ENCODE measurements around the gene GPR161.
A peak's percentile ranks its signal among the peaks of the same experiment; 100 is the strongest.

Gene GPR161

DNA sequence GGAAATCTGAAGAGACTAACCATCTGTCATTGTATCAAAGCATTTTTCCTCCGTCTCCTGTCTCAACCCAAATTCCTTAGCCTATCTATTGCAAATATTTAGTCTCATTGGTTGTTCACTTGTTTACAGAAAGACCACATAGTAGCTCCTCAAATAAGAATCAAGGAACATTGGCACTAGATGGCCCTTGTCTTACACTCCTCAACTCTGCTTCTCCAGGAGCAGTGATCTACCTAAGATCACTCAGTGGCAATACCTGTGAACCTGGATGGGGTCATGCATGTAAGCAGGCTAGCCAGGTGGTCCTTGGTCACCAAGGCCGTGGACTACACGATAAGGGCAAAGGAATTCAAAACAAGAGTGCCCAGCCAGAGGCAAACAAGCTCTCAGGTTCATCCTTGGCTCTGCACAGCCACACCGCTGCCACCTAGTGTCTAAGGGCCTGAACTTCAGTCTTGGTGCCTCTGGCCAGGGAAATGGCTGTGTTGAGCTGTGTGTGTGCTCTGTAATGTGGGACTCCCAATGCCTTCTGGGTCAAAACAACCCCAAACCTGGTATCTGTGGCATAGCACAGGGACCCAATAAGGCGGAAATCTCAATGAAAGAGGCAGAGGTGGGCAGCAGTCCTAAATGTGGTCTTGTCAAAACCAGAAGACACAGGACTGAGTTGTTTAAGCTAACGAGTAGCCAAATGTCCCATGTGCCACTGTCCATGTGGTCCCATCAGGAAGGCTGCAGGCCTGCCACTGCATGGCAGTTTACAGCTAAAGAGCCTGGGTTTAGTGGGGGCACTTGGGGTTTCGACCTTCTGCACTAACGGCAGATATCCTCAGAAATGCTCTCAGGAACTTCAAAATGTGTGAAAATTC is 54.5 kb downstream of the GPR161 start:
- peak; percentile 89 for DNase-seq (ENCODE audit: low read depth)
- TF ChIP-seq, protein P1, sequence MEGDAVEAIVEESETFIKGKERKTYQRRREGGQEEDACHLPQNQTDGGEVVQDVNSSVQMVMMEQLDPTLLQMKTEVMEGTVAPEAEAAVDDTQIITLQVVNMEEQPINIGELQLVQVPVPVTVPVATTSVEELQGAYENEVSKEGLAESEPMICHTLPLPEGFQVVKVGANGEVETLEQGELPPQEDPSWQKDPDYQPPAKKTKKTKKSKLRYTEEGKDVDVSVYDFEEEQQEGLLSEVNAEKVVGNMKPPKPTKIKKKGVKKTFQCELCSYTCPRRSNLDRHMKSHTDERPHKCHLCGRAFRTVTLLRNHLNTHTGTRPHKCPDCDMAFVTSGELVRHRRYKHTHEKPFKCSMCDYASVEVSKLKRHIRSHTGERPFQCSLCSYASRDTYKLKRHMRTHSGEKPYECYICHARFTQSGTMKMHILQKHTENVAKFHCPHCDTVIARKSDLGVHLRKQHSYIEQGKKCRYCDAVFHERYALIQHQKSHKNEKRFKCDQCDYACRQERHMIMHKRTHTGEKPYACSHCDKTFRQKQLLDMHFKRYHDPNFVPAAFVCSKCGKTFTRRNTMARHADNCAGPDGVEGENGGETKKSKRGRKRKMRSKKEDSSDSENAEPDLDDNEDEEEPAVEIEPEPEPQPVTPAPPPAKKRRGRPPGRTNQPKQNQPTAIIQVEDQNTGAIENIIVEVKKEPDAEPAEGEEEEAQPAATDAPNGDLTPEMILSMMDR (conservative IDR thresholded peaks at IDR 0.05; ENCODE audit: low read depth, low read length) = peak; percentile 97
- H3K4me3 ChIP-seq (ENCODE audit: low read depth, low read length) = no peak overlapping the region

DNA sequence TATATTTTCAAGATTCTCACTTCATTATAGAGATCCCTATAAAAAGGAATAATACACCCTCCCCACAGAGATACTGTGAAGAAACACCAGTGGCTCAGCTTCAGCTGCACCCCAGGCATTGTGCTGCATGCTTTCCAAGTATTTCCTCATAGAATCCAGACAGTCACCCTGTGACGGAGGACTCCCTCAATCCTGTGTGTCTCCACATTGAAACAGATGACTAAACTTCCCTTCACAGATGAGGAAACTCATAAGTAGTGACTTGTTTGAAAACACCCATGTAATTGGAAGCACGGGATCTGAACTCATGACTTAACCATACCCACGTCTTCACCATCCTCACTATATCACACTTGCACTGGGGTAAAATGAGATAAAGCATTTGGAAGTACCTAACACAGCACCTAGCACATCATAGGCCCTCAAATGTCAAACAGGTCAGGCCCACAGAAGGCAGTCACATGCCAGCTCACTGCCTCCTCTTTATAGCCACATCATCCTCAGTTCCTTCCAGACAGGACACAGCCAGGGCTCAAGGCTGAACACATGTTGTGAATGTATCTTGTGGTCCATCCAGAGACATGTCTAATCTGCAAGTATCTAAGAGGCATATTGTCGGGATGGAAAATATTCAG is 55.2 kb downstream of the GPR161 start:
- H3K4me3 ChIP-seq (ENCODE audit: low read depth, low read length) = no peak overlapping the region
- DNase-seq (ENCODE audit: low read depth) = peak; percentile 87
- TF ChIP-seq, protein P1 (conservative IDR thresholded peaks at IDR 0.05; ENCODE audit: low read depth, low read length) = no peak

DNA sequence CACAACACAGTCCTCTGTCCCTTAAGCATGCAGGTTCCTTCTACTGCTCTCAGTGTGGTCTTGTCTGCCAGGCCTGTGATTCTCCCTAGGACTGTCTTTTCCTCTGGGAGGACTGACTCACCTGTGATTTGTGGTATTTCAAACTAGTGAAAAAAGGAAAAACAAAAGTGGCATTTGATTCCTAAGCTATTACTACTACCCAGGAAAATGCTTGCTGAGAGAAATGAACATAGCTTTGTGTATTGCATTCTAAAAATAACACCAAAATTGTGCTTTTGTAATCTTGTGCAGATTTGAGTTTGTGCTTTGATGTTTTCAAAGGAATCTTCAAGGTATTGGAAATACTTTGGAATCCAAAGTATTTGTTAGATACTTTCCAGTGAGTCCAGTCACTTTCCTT is 57.0 kb downstream of the GPR161 start:
- TF ChIP-seq, protein P1 (conservative IDR thresholded peaks at IDR 0.05; ENCODE audit: low read depth, low read length) = no peak
- DNase-seq (ENCODE audit: low read depth) = peak; percentile 55
- no peak overlapping the region for H3K4me3 ChIP-seq (ENCODE audit: low read depth, low read length)

DNA sequence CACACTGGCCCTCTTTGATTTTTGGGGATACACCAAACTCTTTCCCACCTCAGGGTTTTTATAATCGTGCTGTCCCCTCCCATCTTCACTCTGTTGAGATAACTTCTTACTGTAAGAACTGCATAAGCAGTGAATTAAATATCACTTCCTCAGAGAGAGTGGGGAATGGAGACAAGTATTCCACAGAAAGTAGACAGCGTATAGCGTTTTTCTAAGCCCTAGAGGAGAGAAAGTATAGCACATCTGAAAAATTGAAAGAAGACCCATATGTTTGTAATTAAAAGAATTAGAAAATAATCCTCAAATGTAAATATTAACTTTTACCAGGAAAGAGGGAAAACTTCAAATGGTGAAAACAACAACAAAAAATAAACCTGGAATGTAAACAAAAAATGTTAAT is 67.3 kb downstream of the GPR161 start:
- TF ChIP-seq, protein P1 (conservative IDR thresholded peaks at IDR 0.05; ENCODE audit: low read depth, low read length) = no peak
- no peak for DNase-seq (ENCODE audit: low read depth)
- no peak overlapping the region for H3K4me3 ChIP-seq (ENCODE audit: low read depth, low read length)

DNA sequence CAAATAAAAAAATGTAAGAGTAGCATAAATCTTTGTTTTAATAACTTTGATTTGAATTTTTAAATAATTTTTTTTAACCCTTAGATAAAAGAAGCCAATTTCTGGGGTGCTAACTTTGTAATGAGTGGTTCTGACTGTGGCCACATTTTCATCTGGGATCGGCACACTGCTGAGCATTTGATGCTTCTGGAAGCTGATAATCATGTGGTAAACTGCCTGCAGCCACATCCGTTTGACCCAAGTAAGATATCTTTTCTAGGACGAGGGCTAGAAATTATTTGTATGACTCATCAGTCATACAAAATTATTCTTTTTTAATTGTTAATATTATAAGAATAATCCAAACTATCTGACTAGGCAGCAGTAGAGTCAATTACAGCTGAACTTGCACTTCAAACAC is 71.2 kb downstream of the GPR161 start:
- DNase-seq (ENCODE audit: low read depth) = peak; percentile 43
- H3K4me3 ChIP-seq (ENCODE audit: low read depth, low read length) = no peak overlapping the region
- TF ChIP-seq, protein P1 (conservative IDR thresholded peaks at IDR 0.05; ENCODE audit: low read depth, low read length) = no peak

DNA sequence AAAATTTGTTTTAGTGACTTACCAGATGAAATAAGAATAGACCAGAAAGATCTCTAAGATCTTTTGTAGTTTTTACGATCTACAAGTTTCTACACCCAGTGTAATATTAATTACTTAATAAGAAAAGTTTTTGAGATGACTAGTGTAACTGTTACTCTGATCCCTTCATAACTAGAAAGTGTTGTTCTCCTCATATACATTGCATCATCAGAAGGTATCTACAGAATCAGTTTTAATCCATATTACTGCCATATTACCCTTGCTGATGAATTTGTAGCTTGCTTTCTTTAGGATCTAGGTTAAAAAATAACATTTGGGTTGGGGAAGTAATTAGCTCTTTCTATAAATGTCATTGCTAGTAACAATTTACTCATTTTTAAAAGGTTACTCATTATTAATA is 72.5 kb downstream of the GPR161 start:
- DNase-seq (ENCODE audit: low read depth) = no peak
- H3K4me3 ChIP-seq (ENCODE audit: low read depth, low read length) = no peak overlapping the region
- TF ChIP-seq, protein P1 (conservative IDR thresholded peaks at IDR 0.05; ENCODE audit: low read depth, low read length) = no peak
